Ovary (tissue), 3 donors: ENCODE measurements around the gene DNAJC16.

Source experiments
- POLR2A ChIP-seq: fragments of 450-650 bp; IDR thresholded peaks from one replicate; pipeline ENCODE4 v1.6.1; 2017; ENCODE audit warnings: antibody characterized with exemption, mild to moderate bottlenecking, moderate library complexity
- TF ChIP-seq, protein P1 (sequence below), 3 donors: fragments of 450-650 bp in 2 of 3; fragments of 200-600 bp in 1 of 3; IDR thresholded peaks; one replicate each; pipeline versions ENCODE4 v1.5.1 to v1.8.0; 2016 to 2022; ENCODE audit warnings: antibody characterized with exemption in 3 of 3, mild to moderate bottlenecking in 1 of 3
- donor health status: DM: no; HTN: no; CAD: no.

DNA sequence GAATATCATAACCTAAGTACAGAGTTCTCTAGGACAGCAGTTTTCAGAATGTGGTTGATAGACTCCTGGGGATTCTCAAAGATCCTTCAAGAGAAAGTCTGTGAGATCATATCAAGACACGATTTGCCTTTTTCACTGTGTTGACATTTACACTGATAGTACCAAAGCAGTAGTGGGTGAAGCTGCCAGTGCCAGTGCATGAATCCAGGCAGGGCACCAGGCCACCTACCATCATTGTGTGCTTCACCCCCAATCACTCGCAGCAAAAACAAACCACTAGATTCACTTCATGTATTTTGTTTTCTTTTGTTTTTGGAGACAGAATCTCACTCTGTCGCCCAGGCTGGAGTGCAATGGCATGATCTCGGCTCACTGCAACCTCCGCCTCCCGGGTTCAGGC is 23.9 kb downstream of the DNAJC16 start:
- TF ChIP-seq, protein P1, sequence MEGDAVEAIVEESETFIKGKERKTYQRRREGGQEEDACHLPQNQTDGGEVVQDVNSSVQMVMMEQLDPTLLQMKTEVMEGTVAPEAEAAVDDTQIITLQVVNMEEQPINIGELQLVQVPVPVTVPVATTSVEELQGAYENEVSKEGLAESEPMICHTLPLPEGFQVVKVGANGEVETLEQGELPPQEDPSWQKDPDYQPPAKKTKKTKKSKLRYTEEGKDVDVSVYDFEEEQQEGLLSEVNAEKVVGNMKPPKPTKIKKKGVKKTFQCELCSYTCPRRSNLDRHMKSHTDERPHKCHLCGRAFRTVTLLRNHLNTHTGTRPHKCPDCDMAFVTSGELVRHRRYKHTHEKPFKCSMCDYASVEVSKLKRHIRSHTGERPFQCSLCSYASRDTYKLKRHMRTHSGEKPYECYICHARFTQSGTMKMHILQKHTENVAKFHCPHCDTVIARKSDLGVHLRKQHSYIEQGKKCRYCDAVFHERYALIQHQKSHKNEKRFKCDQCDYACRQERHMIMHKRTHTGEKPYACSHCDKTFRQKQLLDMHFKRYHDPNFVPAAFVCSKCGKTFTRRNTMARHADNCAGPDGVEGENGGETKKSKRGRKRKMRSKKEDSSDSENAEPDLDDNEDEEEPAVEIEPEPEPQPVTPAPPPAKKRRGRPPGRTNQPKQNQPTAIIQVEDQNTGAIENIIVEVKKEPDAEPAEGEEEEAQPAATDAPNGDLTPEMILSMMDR (IDR thresholded peaks at IDR 0.05) = no peak
- no peak for TF ChIP-seq POLR2A
